ENCODE results near the gene DPF3. TPM values are rescaled to one million over a fixed set of nuclear protein-coding genes. Genes with fewer than 3 reads are reported as not detected.
"Not testable (repeated sequence)": the region's sequence is repeated elsewhere in the genome, so short reads cannot be mapped to it uniquely, and the experiment has no call there.

DPF3 gene
- total RNA-seq, 3 donors from 2014 or later (not counting 1 experiment from before 2014, with no cell fraction given), result 1.4 to 1.8 (median 1.4) TPM

DNA sequence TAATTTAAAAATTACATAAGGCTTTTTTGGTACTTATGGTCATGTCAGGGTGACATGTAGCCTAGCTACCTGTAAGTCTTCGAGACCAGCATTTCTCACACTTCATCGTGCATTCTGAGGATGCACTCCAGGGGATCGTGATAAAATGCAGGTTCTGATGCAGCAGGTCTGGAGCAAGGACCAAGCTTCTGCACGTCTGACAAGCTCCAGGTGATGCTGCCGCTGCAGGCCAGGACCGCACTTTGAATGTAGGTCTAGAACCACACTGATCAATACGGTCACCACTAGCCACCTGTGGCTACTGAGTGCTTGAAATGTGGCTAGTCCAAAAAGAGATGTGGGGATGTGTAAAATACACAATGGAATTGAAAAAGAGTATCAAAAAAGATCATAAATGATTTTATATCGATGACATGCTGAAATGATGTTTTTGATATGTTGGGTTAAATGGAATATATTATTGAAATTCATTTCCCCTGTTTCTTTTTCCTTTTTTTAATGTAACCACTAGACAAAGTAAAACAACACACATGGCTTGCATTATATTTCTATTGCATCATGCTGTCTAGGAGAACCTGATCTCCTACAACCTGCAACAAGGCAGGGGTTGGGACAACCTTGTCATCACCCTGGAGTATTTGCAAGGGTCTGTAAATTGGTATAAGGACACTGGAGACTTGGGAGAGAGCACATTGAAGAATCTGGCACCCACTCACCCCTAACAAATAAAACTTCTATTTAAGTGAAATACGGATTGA lies 142.4 kb downstream of the DPF3 start:
- intact Hi-C loops (cut with micrococcal nuclease), result no loop called here
- no peak overlapping the region for H3K27ac Mint-ChIP-seq

GRCh38 chr14:72748921-72749320 lies 145.0 kb downstream of the DPF3 start:
- H3K27ac Mint-ChIP-seq; H3K27me3 Mint-ChIP-seq (ENCODE audit: low read depth in 2 of 2); H3K4me1 ChIP-seq (ENCODE audit: control insufficient read depth, insufficient read depth, low read length); H3K4me3 Mint-ChIP-seq; H3K36me3 ChIP-seq (ENCODE audit: control insufficient read depth, insufficient read depth, low read length); intact Hi-C loops (cut with micrococcal nuclease); H3K9me3 ChIP-seq (ENCODE audit: control insufficient read depth, insufficient read depth, low read length); H3K4me1 Mint-ChIP-seq; DNase-seq; ATAC-seq; H3K27ac ChIP-seq (ENCODE audit: low read length); H3K27me3 ChIP-seq (ENCODE audit: control insufficient read depth, insufficient read depth, low read length); H3K9me3 Mint-ChIP-seq; H3K4me3 ChIP-seq (ENCODE audit: low read length): not testable (repeated sequence)
- 93% methylated on average over 4 of the region's 4 CpGs for WGBS (ENCODE audit: insufficient coverage)
- peaks cover 10% of the 10 kb centered on the region for H3K36me3 Mint-ChIP-seq

More for the DNA sequence above, 142.4 kb downstream of the DPF3 start:
- no peak overlapping the region for H3K27ac ChIP-seq (ENCODE audit: low read length)
- H3K9me3 ChIP-seq (ENCODE audit: control insufficient read depth, insufficient read depth, low read length), result no peaks in the 10 kb centered on the region
- Mint-ChIP-seq H3K4me3 (no peak overlapping the region), H3K36me3 (peaks cover 10% of the 10 kb centered on the region), H3K9me3 (peaks cover 3 to 7% of the 10 kb centered on the region in 2 donors), H3K4me1 (peaks cover 0 to 6% of the 10 kb centered on the region in 2 donors), H3K27me3 (ENCODE audit: low read depth in 2 of 2) (peaks cover 0 to 7% of the 10 kb centered on the region in 2 donors)
- H3K36me3 ChIP-seq (ENCODE audit: control insufficient read depth, insufficient read depth, low read length), result no peaks in the 10 kb centered on the region
- H3K4me3 ChIP-seq (ENCODE audit: low read length), result no peak overlapping the region
- DNase-seq (no peak), ATAC-seq (no peak)
- no peak for TF ChIP-seq CTCF (IDR thresholded peaks at IDR 0.05)
- H3K4me1 ChIP-seq (ENCODE audit: control insufficient read depth, insufficient read depth, low read length), result no peaks in the 10 kb centered on the region
- no peaks in the 10 kb centered on the region for H3K27me3 ChIP-seq (ENCODE audit: control insufficient read depth, insufficient read depth, low read length)
- WGBS (ENCODE audit: insufficient coverage), result 93% methylated on average over 8 of the region's 9 CpGs

GRCh38 chr14:72747652-72748051 lies 146.2 kb downstream of the DPF3 start:
- H3K27ac ChIP-seq (ENCODE audit: low read length), result no peak overlapping the region
- no peak overlapping the region for H3K27ac Mint-ChIP-seq
- H3K9me3 ChIP-seq (ENCODE audit: control insufficient read depth, insufficient read depth, low read length), result no peaks in the 10 kb centered on the region
- DNase-seq (no peak), ATAC-seq (no peak)
- H3K27me3 ChIP-seq (ENCODE audit: control insufficient read depth, insufficient read depth, low read length), result no peaks in the 10 kb centered on the region
- peaks cover 0 to 7% of the 10 kb centered on the region in 2 donors for H3K27me3 Mint-ChIP-seq (ENCODE audit: low read depth in 2 of 2)
- peaks cover 3 to 7% of the 10 kb centered on the region in 2 donors for H3K9me3 Mint-ChIP-seq
- no peaks in the 10 kb centered on the region for H3K36me3 ChIP-seq (ENCODE audit: control insufficient read depth, insufficient read depth, low read length)
- H3K4me3 ChIP-seq (ENCODE audit: low read length), result no peak overlapping the region
- WGBS (ENCODE audit: insufficient coverage), result 90% methylated on average over 2 of the region's 3 CpGs
- intact Hi-C loops (cut with micrococcal nuclease), result no loop called here
- no peaks in the 10 kb centered on the region for H3K4me1 ChIP-seq (ENCODE audit: control insufficient read depth, insufficient read depth, low read length)
- no peak overlapping the region for H3K4me3 Mint-ChIP-seq
- H3K36me3 Mint-ChIP-seq, result peaks cover 10% of the 10 kb centered on the region
- H3K4me1 Mint-ChIP-seq, result peaks cover 0 to 6% of the 10 kb centered on the region in 2 donors
- no peak for TF ChIP-seq CTCF (IDR thresholded peaks at IDR 0.05)

- H3K9me3 Mint-ChIP-seq, result peaks cover 3 to 7% of the 10 kb centered on the region in 2 donors
- H3K27ac Mint-ChIP-seq, result no peak overlapping the region
- Histone ChIP-seq H3K36me3 (ENCODE audit: control insufficient read depth, insufficient read depth, low read length) (no peaks in the 10 kb centered on the region), H3K4me3 (ENCODE audit: low read length) (no peak overlapping the region), H3K27ac (ENCODE audit: low read length) (no peak overlapping the region), H3K27me3 (ENCODE audit: control insufficient read depth, insufficient read depth, low read length) (no peaks in the 10 kb centered on the region), H3K9me3 (ENCODE audit: control insufficient read depth, insufficient read depth, low read length) (no peaks in the 10 kb centered on the region), H3K4me1 (ENCODE audit: control insufficient read depth, insufficient read depth, low read length) (no peaks in the 10 kb centered on the region)
- WGBS (ENCODE audit: insufficient coverage), result 94% methylated on average over 20 of the region's 20 CpGs
- H3K4me3 Mint-ChIP-seq, result no peak overlapping the region
- H3K36me3 Mint-ChIP-seq, result peaks cover 10% of the 10 kb centered on the region
- TF ChIP-seq CTCF (IDR thresholded peaks at IDR 0.05), result no peak
- ATAC-seq (no peak), DNase-seq (no peak)
- H3K27me3 Mint-ChIP-seq (ENCODE audit: low read depth in 2 of 2), result peaks cover 0 to 7% of the 10 kb centered on the region in 2 donors
- no peaks in the 10 kb centered on the region for H3K4me1 Mint-ChIP-seq
- intact Hi-C loops (cut with micrococcal nuclease), result no loop called here
These were observed 147.6 kb downstream of the DPF3 start for GRCh38 chr14:72745991-72746980.
